A549 (cell line): Measurements from ENCODE around the gene TSSK2.

Experiments used
- CBX2 ChIP-seq: fragments of 200-600 bp; sonication (generic); IDR thresholded peaks from 2 replicates; pipeline ENCODE4 v1.6.1; 2016; ENCODE audit warnings: low read depth, mild to moderate bottlenecking, borderline replicate concordance
- CEBPB ChIP-seq, 2 experiments: fragments of >200 bp in 1 of 2; sonication (Bioruptor Twin) in 1 of 2; formaldehyde crosslinking in 1 of 2; IDR thresholded peaks; 2 replicates each; pipeline ENCODE4 v1.6.1; 2012 to 2016
- CTCF ChIP-seq: fragments of >200 bp; sonication (Bioruptor Twin); formaldehyde crosslinking; IDR thresholded peaks from 3 replicates; pipeline ENCODE4 v1.5.1; 2016
- EP300 ChIP-seq, 2 experiments: fragments of >200 bp; sonication (Bioruptor Twin); formaldehyde crosslinking; IDR thresholded peaks; 2 replicates in 1 of 2; 3 replicates in 1 of 2; pipeline ENCODE4 v1.6.1; 2016 to 2017
- JUN ChIP-seq, 2 experiments: fragments of >200 bp; sonication (Bioruptor Twin); formaldehyde crosslinking; IDR thresholded peaks; 2 replicates in 1 of 2; 3 replicates in 1 of 2; pipeline ENCODE4 v1.6.1; 2016 to 2017
- RAD21 ChIP-seq, 2 experiments: fragments of >200 bp in 1 of 2; sonication (Bioruptor Twin) in 1 of 2; formaldehyde crosslinking in 1 of 2; IDR thresholded peaks in 1 of 2; conservative IDR thresholded peaks in 1 of 2; 2 replicates in 1 of 2; 3 replicates in 1 of 2; pipeline ENCODE4 v1.6.1; 2012 to 2018; ENCODE audit warnings: inconsistent platforms in 1 of 2
- RARB ChIP-seq: fragments of 250-450 bp; sonication (Bioruptor Pico); IDR thresholded peaks from 2 replicates; pipeline ENCODE4 v1.8.0; 2021; ENCODE audit warnings: mild to moderate bottlenecking, moderate library complexity
- SMC3 ChIP-seq: fragments of >200 bp; sonication (Bioruptor Twin); formaldehyde crosslinking; IDR thresholded peaks from 3 replicates; pipeline ENCODE4 v1.6.1; 2018; ENCODE audit warnings: inconsistent platforms
- TF ChIP-seq, protein P1 (sequence below): IDR thresholded peaks from 2 replicates; pipeline ENCODE4 v1.6.1; 2012

DNA sequence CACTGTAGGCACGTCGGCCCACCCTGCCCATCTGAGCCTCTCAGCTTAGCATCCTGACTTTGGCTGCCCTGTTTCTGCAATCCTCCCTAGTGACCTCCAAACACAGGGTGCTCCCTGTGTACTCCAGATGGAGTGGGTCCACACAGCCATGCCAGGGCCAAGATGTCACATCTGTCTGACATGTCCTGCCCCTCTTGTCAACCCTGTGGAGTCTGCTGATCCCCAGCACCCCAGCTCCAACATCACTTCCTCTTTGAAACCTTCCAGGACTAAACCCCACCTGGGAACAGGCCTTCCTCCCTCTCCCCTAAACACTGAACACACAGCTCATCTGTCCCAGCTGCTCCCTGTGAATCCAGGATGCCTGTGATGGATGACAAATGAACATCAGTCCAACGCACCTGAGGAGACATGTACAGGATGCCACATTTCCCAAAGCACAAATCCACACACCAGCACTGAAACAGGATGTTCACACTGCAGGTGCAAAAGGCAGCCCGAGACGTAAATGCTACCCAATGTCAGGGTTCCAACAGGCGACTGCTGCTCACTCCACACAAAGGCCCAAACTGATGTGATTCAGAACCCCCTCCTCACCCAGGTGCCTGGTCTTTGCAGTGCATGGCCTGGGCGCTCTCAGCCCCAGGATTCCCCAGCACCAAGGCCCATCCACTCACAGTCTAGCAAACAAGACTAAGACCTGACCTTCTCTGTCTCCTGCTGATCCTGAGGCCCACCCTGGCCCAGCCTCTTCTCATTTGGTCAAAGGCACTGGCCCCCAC, 2.0 kb upstream of the TSSK2 start:
- TF ChIP-seq CTCF = no peak
- TF ChIP-seq RAD21 (conservative IDR thresholded peaks at IDR 0.05 in 1 of 2, IDR thresholded peaks at IDR 0.05 in 1 of 2) = no peak
- TF ChIP-seq CBX2 = no peak
- no peak for TF ChIP-seq EP300 (IDR thresholded peaks at IDR 0.05)
- TF ChIP-seq JUN (IDR thresholded peaks at IDR 0.05) = no peak
- TF ChIP-seq RARB (CRISPR knock-in tag) = no peak
- TF ChIP-seq, protein P1, sequence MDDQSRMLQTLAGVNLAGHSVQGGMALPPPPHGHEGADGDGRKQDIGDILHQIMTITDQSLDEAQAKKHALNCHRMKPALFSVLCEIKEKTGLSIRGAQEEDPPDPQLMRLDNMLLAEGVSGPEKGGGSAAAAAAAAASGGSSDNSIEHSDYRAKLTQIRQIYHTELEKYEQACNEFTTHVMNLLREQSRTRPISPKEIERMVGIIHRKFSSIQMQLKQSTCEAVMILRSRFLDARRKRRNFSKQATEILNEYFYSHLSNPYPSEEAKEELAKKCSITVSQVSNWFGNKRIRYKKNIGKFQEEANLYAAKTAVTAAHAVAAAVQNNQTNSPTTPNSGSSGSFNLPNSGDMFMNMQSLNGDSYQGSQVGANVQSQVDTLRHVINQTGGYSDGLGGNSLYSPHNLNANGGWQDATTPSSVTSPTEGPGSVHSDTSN = no peak
- no peak for TF ChIP-seq CEBPB (IDR thresholded peaks at IDR 0.05)
- no peak for TF ChIP-seq SMC3
